K562 (cell line): ENCODE measurements around the gene MRPL40. TPM values are rescaled to one million over a fixed set of nuclear protein-coding genes. Genes with fewer than 3 reads are reported as not detected.

ENCODE experiments used
- ASH1L ChIP-seq: fragments of 450-650 bp; IDR thresholded peaks from 2 replicates; pipeline ENCODE4 v1.6.1; 2018; ENCODE audit warnings: borderline replicate concordance, mild to moderate bottlenecking, low read depth; ENCODE audit not compliant: partially characterized antibody
- BCL6 ChIP-seq: fragments of 250-450 bp; sonication (Bioruptor Pico); IDR thresholded peaks from 2 replicates; pipeline ENCODE4 v1.4.0; 2020
- CBFB ChIP-seq: sonication (generic); formaldehyde crosslinking; IDR thresholded peaks from 2 replicates; pipeline ENCODE4 v1.4.0; 2020; ENCODE audit warnings: mild to moderate bottlenecking, missing genetic modification reagents
- CGGBP1 ChIP-seq: fragments of 250-450 bp; sonication (Bioruptor Pico); IDR thresholded peaks from 2 replicates; pipeline ENCODE4 v1.9.0; 2021; ENCODE audit warnings: mild to moderate bottlenecking
- CTBP1 ChIP-seq: fragments of 450-650 bp; IDR thresholded peaks from 2 replicates; pipeline ENCODE4 v1.6.1; 2016; ENCODE audit warnings: borderline replicate concordance
- ESRRA ChIP-seq: fragments of 450-650 bp; IDR thresholded peaks from 2 replicates; pipeline ENCODE4 v1.6.1; 2014; ENCODE audit warnings: low read depth, mild to moderate bottlenecking, moderate library complexity, borderline replicate concordance
- HEY1 ChIP-seq: fragments of 250-450 bp; sonication (Bioruptor Pico); IDR thresholded peaks from 2 replicates; pipeline ENCODE4 v1.5.0; 2020; ENCODE audit warnings: mild to moderate bottlenecking, moderate library complexity, borderline replicate concordance
- JUN ChIP-seq, 2 experiments: sonication (generic) in 1 of 2; formaldehyde crosslinking in 1 of 2; IDR thresholded peaks; 2 replicates each; pipeline versions ENCODE4 v1.6.1 to v1.8.0; 2012 to 2022; ENCODE audit warnings: borderline replicate concordance in 2 of 2, mild to moderate bottlenecking in 2 of 2, improper control_type of control experiment in 1 of 2, low read depth in 1 of 2, low read length in 1 of 2, missing genetic modification reagents in 1 of 2
- KLF16 ChIP-seq: IDR thresholded peaks from 2 replicates; pipeline ENCODE4 v1.6.1; 2016; ENCODE audit warnings: antibody characterized with exemption
- MCM7 ChIP-seq, 2 experiments: fragments of 450-650 bp; IDR thresholded peaks; 2 replicates each; pipeline ENCODE4 v1.6.1; 2016 to 2018
- MTA1 ChIP-seq: fragments of 450-650 bp; IDR thresholded peaks from 2 replicates; pipeline ENCODE4 v1.6.1; 2017; ENCODE audit warnings: borderline replicate concordance
- NFYB ChIP-seq: IDR thresholded peaks from 2 replicates; pipeline ENCODE4 v1.6.1; 2011; ENCODE audit warnings: mild to moderate bottlenecking, moderate library complexity; ENCODE audit not compliant: insufficient read length; ENCODE audit errors: extremely low read depth
- PBX2 ChIP-seq, 2 experiments: IDR thresholded peaks in 1 of 2; conservative IDR thresholded peaks in 1 of 2; 2 replicates each; pipeline ENCODE4 v1.6.1; 2016; ENCODE audit warnings: low read depth in 2 of 2, mild to moderate bottlenecking in 1 of 2, missing compliant biosample characterization in 1 of 2, missing genetic modification characterization in 1 of 2, moderate library complexity in 1 of 2
- PTTG1 ChIP-seq: fragments of 450-650 bp; IDR thresholded peaks from 2 replicates; pipeline ENCODE4 v1.6.1; 2016; ENCODE audit warnings: low read depth, mild to moderate bottlenecking, missing genetic modification characterization, missing compliant biosample characterization
- RBBP5 ChIP-seq: fragments of 200-600 bp; sonication (generic); IDR thresholded peaks from 2 replicates; pipeline ENCODE4 v1.6.1; 2012; ENCODE audit warnings: borderline replicate concordance, mild to moderate bottlenecking, low read length, control low read depth, inconsistent platforms; ENCODE audit not compliant: insufficient read depth, poor library complexity, severe bottlenecking
- RUNX1 ChIP-seq: sonication (generic); IDR thresholded peaks from 2 replicates; pipeline ENCODE4 v1.6.1; 2016; ENCODE audit warnings: antibody characterized with exemption, low read depth
- TFE3 ChIP-seq: fragments of 450-650 bp; formaldehyde crosslinking; IDR thresholded peaks from 2 replicates; pipeline ENCODE4 v1.4.0; 2020; ENCODE audit warnings: mild to moderate bottlenecking, mixed read lengths
- ZBTB2 ChIP-seq: fragments of 450-650 bp; IDR thresholded peaks from 2 replicates; pipeline ENCODE4 v1.6.1; 2016; ENCODE audit warnings: antibody characterized with exemption
- ZC3H8 ChIP-seq: fragments of 450-650 bp; IDR thresholded peaks from 2 replicates; pipeline ENCODE4 v1.6.1; 2017
- ZNF143 ChIP-seq: sonication (generic); formaldehyde crosslinking; IDR thresholded peaks from 2 replicates; pipeline ENCODE4 v1.9.0; 2022; ENCODE audit warnings: mild to moderate bottlenecking, missing genetic modification reagents
- polyA plus RNA-seq, 8 experiments: library from polyadenylated mRNA; depleted of rRNA in 4 of 8; stranded (reverse) in 5 of 8; unstranded in 3 of 8; fragments of >200 nt; fragmentation: Nextera tagmentation in 2 of 8; fragmentation: Illumina TruSeq in 1 of 8; extraction: Ambion mirVana in 2 of 8; extraction: Trizol in 1 of 8; gene quantifications; 2 replicates each; pipeline versions ENCODE4 v1.2.1 to v1.2.3, GENCODE V29; 2011 to 2014; ENCODE audit warnings: inconsistent platforms in 1 of 8, missing spikeins in 1 of 8
- total RNA-seq, 7 experiments: library from RNA; depleted of rRNA in 6 of 7; stranded (reverse); fragments of >200 nt in 6 of 7; fragmentation: Illumina TruSeq in 2 of 7; extraction: Trizol in 2 of 7; gene quantifications; 2 replicates each; pipeline versions ENCODE4 v1.2.1 to v1.2.3, GENCODE V29; 2011 to 2021; ENCODE audit warnings: low replicate concordance in 1 of 7
- TF ChIP-seq, protein P1 (sequence below): fragments of 450-650 bp; formaldehyde crosslinking; IDR thresholded peaks from 2 replicates; pipeline ENCODE4 v1.4.0; 2022; ENCODE audit warnings: missing genetic modification characterization

MRPL40 gene
- total and polyA plus RNA-seq, 9 of the 15 experiments (the other 6 are each of a cell fraction or from before 2014, with no cell fraction given) = 132 to 652 (median 208) TPM

- no peak for TF ChIP-seq HEY1 (CRISPR knock-in tag)
- TF ChIP-seq CTBP1 = no peak
- peak; percentile 75 for TF ChIP-seq TFE3
- no peak for TF ChIP-seq ESRRA
- TF ChIP-seq ZBTB2 = no peak
- TF ChIP-seq NFYB = no peak
- peak; percentile 71 for TF ChIP-seq BCL6 (CRISPR knock-in tag)
- TF ChIP-seq JUN (IDR thresholded peaks at IDR 0.05; ENCODE audit: borderline replicate concordance, low read depth, low read length) = peak; percentile 97
- TF ChIP-seq JUN (CRISPR knock-in tag; IDR thresholded peaks at IDR 0.05; ENCODE audit: borderline replicate concordance) = no peak
- no peak for TF ChIP-seq PTTG1 (tag)
- TF ChIP-seq ZNF143 (CRISPR knock-in tag) = no peak
- TF ChIP-seq CGGBP1 (CRISPR knock-in tag) = peak; percentile 98
- TF ChIP-seq MCM7 (IDR thresholded peaks at IDR 0.05) = no peak
- TF ChIP-seq MTA1 = no peak
- no peak for TF ChIP-seq ZC3H8
- no peak for TF ChIP-seq ASH1L
- TF ChIP-seq, protein P1, sequence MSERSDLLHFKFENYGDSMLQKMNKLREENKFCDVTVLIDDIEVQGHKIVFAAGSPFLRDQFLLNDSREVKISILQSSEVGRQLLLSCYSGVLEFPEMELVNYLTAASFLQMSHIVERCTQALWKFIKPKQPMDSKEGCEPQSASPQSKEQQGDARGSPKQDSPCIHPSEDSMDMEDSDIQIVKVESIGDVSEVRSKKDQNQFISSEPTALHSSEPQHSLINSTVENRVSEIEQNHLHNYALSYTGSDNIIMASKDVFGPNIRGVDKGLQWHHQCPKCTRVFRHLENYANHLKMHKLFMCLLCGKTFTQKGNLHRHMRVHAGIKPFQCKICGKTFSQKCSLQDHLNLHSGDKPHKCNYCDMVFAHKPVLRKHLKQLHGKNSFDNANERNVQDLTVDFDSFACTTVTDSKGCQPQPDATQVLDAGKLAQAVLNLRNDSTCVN = peak; percentile 90
- no peak for TF ChIP-seq RUNX1
- no peak for TF ChIP-seq KLF16
- peak; percentile 99 for TF ChIP-seq RBBP5
- TF ChIP-seq CBFB (CRISPR knock-in tag) = no peak
- TF ChIP-seq PBX2 (CRISPR knock-in tag; IDR thresholded peaks at IDR 0.05; ENCODE audit: low read depth) = no peak
- no peak for TF ChIP-seq PBX2 (tag; conservative IDR thresholded peaks at IDR 0.05; ENCODE audit: low read depth)
Measured at GRCh38 chr22:19432133-19432851, at the start of gene MRPL40 (continued).
